ENCODE measurements around the gene ADAMTSL3.

Gene ADAMTSL3

GRCh38 chr15:83940136-83940535 lies 286.2 kb downstream of the ADAMTSL3 start:
- no peak for TF ChIP-seq CTCF (conservative IDR thresholded peaks at IDR 0.05)
- no peak overlapping the region for H3K27ac ChIP-seq

DNA sequence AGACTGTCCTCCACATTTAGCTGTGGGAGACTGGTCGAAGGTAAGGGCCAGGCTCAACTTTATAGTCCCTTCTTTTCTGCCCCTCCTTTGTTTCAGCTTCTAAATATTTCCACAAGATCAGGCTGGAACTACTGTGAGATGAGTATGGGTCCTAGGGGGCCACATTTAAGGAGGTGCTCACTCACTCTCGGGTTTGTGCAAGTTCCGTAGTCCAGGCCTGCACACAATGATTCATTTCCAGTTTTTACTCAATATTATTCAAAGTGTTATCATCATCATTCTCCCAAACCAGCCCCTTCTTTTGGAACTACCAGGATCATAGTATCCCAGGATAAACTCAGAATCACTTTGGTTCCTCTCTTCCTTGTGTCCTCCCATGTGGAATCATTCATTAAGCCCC lies 289.1 kb downstream of the ADAMTSL3 start:
- H3K27ac ChIP-seq = no peak overlapping the region
- no peak for TF ChIP-seq CTCF (conservative IDR thresholded peaks at IDR 0.05)

- TF ChIP-seq CTCF (conservative IDR thresholded peaks at IDR 0.05) = no peak
- H3K27ac ChIP-seq = no peak overlapping the region
These were observed 290.0 kb downstream of the ADAMTSL3 start for GRCh38 chr15:83943849-83944404.

GRCh38 chr15:83947156-83947555 lies 293.2 kb downstream of the ADAMTSL3 start:
- TF ChIP-seq CTCF (conservative IDR thresholded peaks at IDR 0.05) = no peak
- H3K27ac ChIP-seq = no peak overlapping the region

- TF ChIP-seq CTCF (conservative IDR thresholded peaks at IDR 0.05) = no peak
- H3K27ac ChIP-seq = no peak overlapping the region
These were observed 300.6 kb downstream of the ADAMTSL3 start for GRCh38 chr15:83954506-83954905.

DNA sequence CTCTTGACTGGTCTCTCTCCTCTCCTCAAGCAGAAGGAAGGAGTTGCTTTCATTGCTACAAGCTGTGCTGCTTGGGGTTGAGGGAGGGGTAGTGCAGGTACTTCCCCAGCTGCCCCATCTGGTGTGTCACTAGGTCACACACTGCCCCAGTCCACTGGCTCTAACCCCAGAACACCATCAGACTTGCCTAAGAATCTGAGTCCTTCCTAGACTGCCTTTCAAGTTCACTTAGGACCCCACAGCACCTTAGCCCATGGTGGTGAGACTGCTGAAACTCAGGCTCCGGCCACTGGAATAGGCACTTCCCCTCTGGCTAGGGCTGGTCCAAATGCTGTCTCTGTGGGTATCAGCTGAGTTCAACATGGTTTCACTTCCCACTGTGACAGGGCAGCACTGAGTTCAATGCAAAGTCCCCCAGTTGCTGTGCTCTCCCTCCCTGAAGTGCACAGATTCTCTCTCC lies 301.9 kb downstream of the ADAMTSL3 start:
- no peak for TF ChIP-seq CTCF (conservative IDR thresholded peaks at IDR 0.05)

DNA sequence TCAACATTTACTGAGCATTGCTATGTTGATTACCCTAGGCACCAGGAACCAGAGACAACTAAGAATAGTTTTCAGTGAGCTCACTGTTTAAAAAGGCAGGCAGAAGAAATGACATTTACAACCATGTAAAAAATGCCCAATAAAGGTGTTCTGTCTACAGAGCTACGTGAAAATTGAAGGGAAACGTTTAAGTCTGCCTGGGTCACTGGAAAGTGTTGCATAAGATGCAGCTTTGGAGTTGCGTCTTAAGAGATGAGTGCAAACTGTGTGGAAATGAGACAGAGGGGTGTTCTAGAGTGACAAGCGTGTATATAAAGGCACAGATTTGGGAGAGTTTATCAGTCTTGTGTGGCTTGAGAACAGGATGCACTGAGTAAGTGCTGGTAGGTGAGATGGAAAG lies 303.0 kb downstream of the ADAMTSL3 start:
- TF ChIP-seq CTCF (conservative IDR thresholded peaks at IDR 0.05) = no peak
- H3K27ac ChIP-seq = no peak overlapping the region

More for the DNA sequence above, 301.9 kb downstream of the ADAMTSL3 start:
- H3K27ac ChIP-seq = no peak overlapping the region
